Left lung (tissue), 10 donors: Measurements from ENCODE around the gene FGF12. TPM values are rescaled to one million over a fixed set of nuclear protein-coding genes. Genes with fewer than 3 reads are reported as not detected.

ENCODE experiments used
- ATAC-seq: fragments of 200-7000 bp; cut with Tn5 transposase; one replicate; pipeline ENCODE4 v1.9.1; 2020; ENCODE audit warnings: moderate library complexity
- DNase-seq, 4 donors: peaks; one replicate each; pipeline ENCODE4 v3.0.0-alpha.2; 2013 to 2020
- H3K27ac ChIP-seq, 2 donors: fragments of 200-600 bp; sonication (generic) in 1 of 2; one replicate each; pipeline versions ENCODE4 v1.5.0 to v1.8.0; 2020 to 2021
- H3K27me3 ChIP-seq, 2 donors: fragments of 200-600 bp; sonication (generic) in 1 of 2; one replicate each; pipeline versions ENCODE4 v1.5.0 to v1.8.0; 2020 to 2021
- H3K36me3 ChIP-seq, 2 donors: fragments of 200-600 bp; sonication (generic) in 1 of 2; one replicate each; pipeline versions ENCODE4 v1.5.0 to v1.8.0; 2020 to 2021
- H3K4me1 ChIP-seq, 2 donors: fragments of 200-600 bp; one replicate each; pipeline ENCODE4 v1.8.0; 2021
- H3K4me3 ChIP-seq, 2 donors: fragments of 200-600 bp; sonication (generic) in 1 of 2; one replicate each; pipeline versions ENCODE4 v1.5.0 to v1.8.0; 2020 to 2021; ENCODE audit warnings: mild to moderate bottlenecking in 1 of 2
- H3K9me3 ChIP-seq, 2 donors: fragments of 200-600 bp; sonication (generic) in 1 of 2; one replicate each; pipeline versions ENCODE4 v1.5.0 to v1.8.0; 2020 to 2021
- CTCF ChIP-seq, 2 donors: fragments of 200-600 bp; sonication (generic) in 1 of 2; IDR thresholded peaks; one replicate each; pipeline versions ENCODE4 v1.5.0 to v1.8.0; 2021; ENCODE audit warnings: antibody characterized with exemption in 2 of 2
- intact Hi-C, 2 donors: fragments of 100-400 bp; cut with DNase I; formaldehyde crosslinking; loops; one replicate each; pipeline versions ENCODE4 v1.11.2 to v1.14.2; 2022
- polyA plus RNA-seq, 6 donors: library from polyadenylated mRNA; unstranded; fragments of 120-200 nt; gene quantifications; one replicate each; pipeline ENCODE4 v1.2.1, GENCODE V29; 2013; ENCODE audit not compliant: insufficient read length in 6 of 6
- total RNA-seq, 2 donors: library from RNA; stranded (reverse); fragmentation: NEBNext Ultra II Directional; extraction: Animal tissue kit (Norgen Biotek cat#: 25700); gene quantifications; one replicate each; pipeline ENCODE4 v1.2.1, GENCODE V29; 2021
- donor health status: DM: no; HTN: yes; CAD: no.
- donor health status: DM: no; HTN: no; CAD: no.

The FGF12 gene
- total and polyA plus RNA-seq, 8 donors = 1.0 to 10.2 (median 4.7) TPM

GRCh38 chr3:192621909-192622308, 105.4 kb downstream of the FGF12 start:
- H3K4me1 ChIP-seq = no peaks in the 10 kb centered on the region
- no peaks in the 10 kb centered on the region for H3K36me3 ChIP-seq
- ATAC-seq (no peak), DNase-seq (no peak)
- no peak overlapping the region for H3K4me3 ChIP-seq
- H3K9me3 ChIP-seq = no peaks in the 10 kb centered on the region
- no peaks in the 10 kb centered on the region for H3K27me3 ChIP-seq
- no peak for TF ChIP-seq CTCF (IDR thresholded peaks at IDR 0.05)
- intact Hi-C loops = no loop called here
- H3K27ac ChIP-seq = no peak overlapping the region

- H3K4me1 ChIP-seq = no peaks in the 10 kb centered on the region
- ATAC-seq (no peak), DNase-seq (no peak)
- no peaks in the 10 kb centered on the region for H3K36me3 ChIP-seq
- TF ChIP-seq CTCF (IDR thresholded peaks at IDR 0.05) = no peak
- intact Hi-C loops = no loop called here
- no peaks in the 10 kb centered on the region for H3K27me3 ChIP-seq
- no peak overlapping the region for H3K27ac ChIP-seq
- H3K4me3 ChIP-seq = no peak overlapping the region
- H3K9me3 ChIP-seq = no peaks in the 10 kb centered on the region
Observed at GRCh38 chr3:192620275-192620674, 107.1 kb downstream of the FGF12 start.

- no peak overlapping the region for H3K4me3 ChIP-seq
- no peaks in the 10 kb centered on the region for H3K4me1 ChIP-seq
- no peaks in the 10 kb centered on the region for H3K9me3 ChIP-seq
- DNase-seq = no peak
- intact Hi-C loops = no loop called here
- no peaks in the 10 kb centered on the region for H3K36me3 ChIP-seq
- no peak for ATAC-seq
- TF ChIP-seq CTCF (IDR thresholded peaks at IDR 0.05) = no peak
- no peaks in the 10 kb centered on the region for H3K27me3 ChIP-seq
- no peak overlapping the region for H3K27ac ChIP-seq
Observed at GRCh38 chr3:192611411-192611810, 115.9 kb downstream of the FGF12 start.

GRCh38 chr3:192608726-192609600, 118.4 kb downstream of the FGF12 start:
- no peak for TF ChIP-seq CTCF (IDR thresholded peaks at IDR 0.05)
- Histone ChIP-seq H3K9me3 (peaks cover 0 to under 1% of the 10 kb centered on the region in 2 donors), H3K27ac (no peak overlapping the region), H3K27me3 (no peaks in the 10 kb centered on the region), H3K4me1 (no peaks in the 10 kb centered on the region), H3K36me3 (no peaks in the 10 kb centered on the region), H3K4me3 (no peak overlapping the region)
- ATAC-seq (no peak), DNase-seq (no peak)
- intact Hi-C loops = no loop called here

GRCh38 chr3:192607798-192608197, 119.5 kb downstream of the FGF12 start:
- intact Hi-C loops = no loop called here

More at GRCh38 chr3:192607798-192608197, 119.5 kb downstream of the FGF12 start:
- no peaks in the 10 kb centered on the region for H3K27me3 ChIP-seq
- H3K4me1 ChIP-seq = no peaks in the 10 kb centered on the region
- no peak overlapping the region for H3K4me3 ChIP-seq
- no peak overlapping the region for H3K27ac ChIP-seq
- no peak for TF ChIP-seq CTCF (IDR thresholded peaks at IDR 0.05)
- no peaks in the 10 kb centered on the region for H3K36me3 ChIP-seq
- H3K9me3 ChIP-seq = peaks cover 0 to 12% of the 10 kb centered on the region in 2 donors
- no peak for DNase-seq
- ATAC-seq = no peak
